SU-DHL-6 (cell line): ENCODE data around the gene PPP1R7.

Experiments used
- EZH2phosphoT487 ChIP-seq: fragments of 200-600 bp; sonication (generic), shearing (Covaris generic); conservative IDR thresholded peaks from 2 replicates; pipeline ENCODE4 v1.6.1; 2018; ENCODE audit warnings: mild to moderate bottlenecking, antibody characterized with exemption, low read length, moderate library complexity, mixed read lengths
- TF ChIP-seq, protein P1 (sequence below): fragments of 200-600 bp; sonication (generic); IDR thresholded peaks from one replicate; pipeline ENCODE4 v1.5.1; 2017; ENCODE audit warnings: antibody characterized with exemption, mild to moderate bottlenecking, low read length, moderate library complexity; ENCODE audit not compliant: insufficient read depth, poor library complexity, severe bottlenecking

DNA sequence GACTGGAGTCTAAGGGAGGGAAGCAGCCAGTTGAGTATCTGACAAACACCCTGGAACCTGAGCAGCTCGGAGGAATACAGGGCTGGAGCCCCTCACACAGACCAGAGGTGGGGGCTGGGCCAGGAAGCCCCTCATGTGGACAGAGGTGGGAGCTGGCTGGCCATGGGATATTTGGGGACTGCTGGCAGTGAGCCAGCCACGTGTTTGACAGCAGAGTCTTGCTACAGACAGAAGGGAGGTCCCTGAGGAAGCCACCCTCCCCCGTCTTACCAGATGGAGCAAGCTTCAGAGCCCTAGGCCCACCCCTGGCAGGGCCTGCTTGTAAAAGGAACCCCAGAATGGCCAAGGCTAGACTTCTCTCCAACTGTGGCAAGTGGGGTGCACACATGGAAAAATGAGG lies 44.6 kb upstream of the PPP1R7 start:
- TF ChIP-seq, protein P1, sequence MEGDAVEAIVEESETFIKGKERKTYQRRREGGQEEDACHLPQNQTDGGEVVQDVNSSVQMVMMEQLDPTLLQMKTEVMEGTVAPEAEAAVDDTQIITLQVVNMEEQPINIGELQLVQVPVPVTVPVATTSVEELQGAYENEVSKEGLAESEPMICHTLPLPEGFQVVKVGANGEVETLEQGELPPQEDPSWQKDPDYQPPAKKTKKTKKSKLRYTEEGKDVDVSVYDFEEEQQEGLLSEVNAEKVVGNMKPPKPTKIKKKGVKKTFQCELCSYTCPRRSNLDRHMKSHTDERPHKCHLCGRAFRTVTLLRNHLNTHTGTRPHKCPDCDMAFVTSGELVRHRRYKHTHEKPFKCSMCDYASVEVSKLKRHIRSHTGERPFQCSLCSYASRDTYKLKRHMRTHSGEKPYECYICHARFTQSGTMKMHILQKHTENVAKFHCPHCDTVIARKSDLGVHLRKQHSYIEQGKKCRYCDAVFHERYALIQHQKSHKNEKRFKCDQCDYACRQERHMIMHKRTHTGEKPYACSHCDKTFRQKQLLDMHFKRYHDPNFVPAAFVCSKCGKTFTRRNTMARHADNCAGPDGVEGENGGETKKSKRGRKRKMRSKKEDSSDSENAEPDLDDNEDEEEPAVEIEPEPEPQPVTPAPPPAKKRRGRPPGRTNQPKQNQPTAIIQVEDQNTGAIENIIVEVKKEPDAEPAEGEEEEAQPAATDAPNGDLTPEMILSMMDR, result no peak
- no peak for TF ChIP-seq EZH2phosphoT487
